ENCODE measurements around the gene RARG.
A peak's percentile ranks its signal among the peaks of the same experiment; 100 is the strongest.

RARG gene

DNA sequence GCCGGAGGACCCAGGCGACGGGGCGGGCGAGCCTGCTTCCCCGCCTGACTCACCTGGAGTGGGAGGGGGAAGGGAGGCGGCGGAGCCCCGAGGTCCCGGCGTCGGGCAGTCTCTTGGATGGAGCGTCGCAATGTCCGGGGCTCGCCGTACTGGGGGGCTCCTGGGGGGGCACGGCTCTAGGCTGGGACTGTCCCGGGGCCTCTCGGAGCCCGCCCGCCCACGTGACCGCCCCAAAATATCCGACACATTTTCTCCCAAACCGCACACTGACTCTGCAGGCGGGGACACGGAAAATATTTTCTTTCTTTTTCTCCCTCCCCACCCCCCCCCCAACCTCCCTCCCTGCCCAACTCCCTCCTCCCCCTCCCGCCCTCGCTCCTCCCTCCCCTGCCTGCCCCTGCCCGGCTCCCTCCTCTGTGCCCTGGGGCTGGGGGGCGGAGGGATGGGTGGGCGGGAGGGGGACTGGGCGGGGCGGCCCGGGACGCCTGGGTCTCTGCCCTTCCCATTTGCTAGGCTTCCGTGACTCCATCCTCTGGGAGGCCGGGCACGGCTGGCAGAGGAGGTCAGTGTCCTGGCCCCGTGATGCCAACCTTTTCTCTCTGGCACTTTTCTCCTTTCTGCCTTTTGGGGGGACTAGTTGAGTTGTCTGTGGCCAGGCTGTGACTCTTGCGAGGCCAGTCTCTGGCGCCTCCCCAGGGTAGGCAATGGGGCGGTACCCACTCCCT is at the start of gene RARG:
Gene RARG, minus strand, starts transcription at position 289 of the 725 bp plus-strand sequence. CDS start 4,664 bp downstream, outside the sequence.
- DNase-seq: no peak

- no peak for DNase-seq
Observed at GRCh38 chr12:53279888-53280498, 48.0 kb upstream of the RARG start.

DNA sequence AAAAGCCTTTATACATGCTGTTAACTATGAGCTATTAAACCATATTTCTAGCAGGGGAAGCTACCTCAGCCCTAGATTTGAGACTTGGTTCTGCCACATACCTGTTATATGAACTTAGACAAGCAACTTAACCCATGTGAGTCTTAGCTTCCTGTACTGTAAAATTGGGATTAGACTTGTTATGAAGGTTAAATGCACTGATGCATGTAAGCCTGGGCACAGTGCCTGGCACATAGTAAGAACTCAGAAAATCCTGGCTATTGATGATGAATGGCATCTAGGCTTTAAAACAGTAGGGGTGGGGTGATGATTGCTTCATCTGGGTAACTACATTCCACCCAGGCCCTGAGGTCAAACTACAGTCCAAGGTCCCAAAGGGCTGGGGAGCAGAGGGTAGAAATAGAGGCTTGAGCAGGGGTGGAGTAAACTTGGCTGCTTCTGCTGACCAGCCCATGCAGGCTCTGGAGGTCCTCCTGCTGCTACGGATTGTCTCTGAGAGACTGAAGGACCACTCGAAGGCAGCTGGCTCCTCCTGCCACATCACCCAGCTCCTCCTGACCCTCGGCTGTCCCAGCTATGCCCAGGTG is 47.4 kb upstream of the RARG start:
- no peak for DNase-seq

GRCh38 chr12:53277981-53278380 is 46.0 kb upstream of the RARG start:
- no peak for DNase-seq

GRCh38 chr12:53276511-53276910 is 44.5 kb upstream of the RARG start:
- DNase-seq: no peak

DNA sequence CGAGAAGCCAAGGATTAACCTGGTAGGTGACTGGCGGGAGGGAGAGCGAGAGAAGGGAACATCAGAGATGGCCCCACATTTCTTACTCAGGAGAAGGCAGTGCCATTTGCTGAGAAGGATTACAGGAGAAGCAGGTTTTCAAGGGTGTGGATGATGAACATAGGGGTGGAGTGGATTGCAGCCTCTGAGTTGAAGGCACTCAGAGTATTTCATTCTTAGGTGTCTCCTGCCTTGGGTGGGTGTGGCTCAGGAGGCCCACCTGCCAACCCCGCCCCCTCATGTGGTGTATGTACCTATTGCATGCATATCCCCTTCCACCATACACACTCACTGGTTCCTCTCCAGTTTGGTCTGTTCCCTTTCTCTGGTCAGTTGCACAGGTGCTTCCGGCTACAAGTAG is 42.4 kb upstream of the RARG start:
- no peak for DNase-seq

GRCh38 chr12:53268630-53269562 is 36.9 kb upstream of the RARG start:
- no peak for DNase-seq

- peak; percentile 2 for DNase-seq
Observed at GRCh38 chr12:53267999-53268629, 36.1 kb upstream of the RARG start, which contains the start of gene ESPL1. Gene ESPL1 (plus strand): TSS chr12:53268299. CDS start chr12:53268767, 468 bp downstream.

DNA sequence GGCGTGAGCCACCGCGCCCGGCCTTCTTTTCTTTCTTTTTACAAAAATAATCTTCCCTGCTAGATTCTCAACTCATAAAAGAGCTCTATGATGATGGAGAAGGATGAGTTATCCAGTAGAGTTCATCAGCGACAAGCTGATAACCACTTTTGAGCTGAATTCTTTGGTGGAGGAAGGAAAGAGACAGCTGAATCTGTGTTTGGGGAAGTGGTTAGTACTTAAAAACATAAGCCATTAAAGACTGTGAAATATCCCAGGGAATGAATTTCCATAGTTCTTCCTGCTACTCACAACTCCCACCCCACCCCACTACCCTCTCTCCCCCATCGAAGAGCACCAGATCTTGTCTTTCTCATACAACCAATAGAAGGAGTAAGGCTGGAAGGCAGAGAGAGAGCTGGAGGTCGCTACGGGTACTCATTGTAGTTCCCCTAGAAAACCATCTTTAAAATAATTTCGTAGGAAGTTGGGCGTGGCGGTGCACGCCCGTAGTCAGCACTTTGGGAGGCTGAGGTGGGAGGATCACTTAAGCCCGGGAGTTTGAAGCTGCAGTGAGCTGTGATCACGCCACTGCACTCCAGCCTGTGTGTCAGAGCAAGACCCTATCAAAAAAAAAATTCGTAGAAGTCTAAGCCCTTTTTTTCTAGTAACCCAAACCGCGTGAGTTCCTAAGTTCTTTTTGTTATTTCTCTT is 35.4 kb upstream of the RARG start:
- no peak for DNase-seq

- no peak for DNase-seq
Observed at GRCh38 chr12:53265783-53266182, 33.8 kb upstream of the RARG start.

- DNase-seq: no peak
Observed at GRCh38 chr12:53259891-53260290, 27.9 kb upstream of the RARG start.

DNA sequence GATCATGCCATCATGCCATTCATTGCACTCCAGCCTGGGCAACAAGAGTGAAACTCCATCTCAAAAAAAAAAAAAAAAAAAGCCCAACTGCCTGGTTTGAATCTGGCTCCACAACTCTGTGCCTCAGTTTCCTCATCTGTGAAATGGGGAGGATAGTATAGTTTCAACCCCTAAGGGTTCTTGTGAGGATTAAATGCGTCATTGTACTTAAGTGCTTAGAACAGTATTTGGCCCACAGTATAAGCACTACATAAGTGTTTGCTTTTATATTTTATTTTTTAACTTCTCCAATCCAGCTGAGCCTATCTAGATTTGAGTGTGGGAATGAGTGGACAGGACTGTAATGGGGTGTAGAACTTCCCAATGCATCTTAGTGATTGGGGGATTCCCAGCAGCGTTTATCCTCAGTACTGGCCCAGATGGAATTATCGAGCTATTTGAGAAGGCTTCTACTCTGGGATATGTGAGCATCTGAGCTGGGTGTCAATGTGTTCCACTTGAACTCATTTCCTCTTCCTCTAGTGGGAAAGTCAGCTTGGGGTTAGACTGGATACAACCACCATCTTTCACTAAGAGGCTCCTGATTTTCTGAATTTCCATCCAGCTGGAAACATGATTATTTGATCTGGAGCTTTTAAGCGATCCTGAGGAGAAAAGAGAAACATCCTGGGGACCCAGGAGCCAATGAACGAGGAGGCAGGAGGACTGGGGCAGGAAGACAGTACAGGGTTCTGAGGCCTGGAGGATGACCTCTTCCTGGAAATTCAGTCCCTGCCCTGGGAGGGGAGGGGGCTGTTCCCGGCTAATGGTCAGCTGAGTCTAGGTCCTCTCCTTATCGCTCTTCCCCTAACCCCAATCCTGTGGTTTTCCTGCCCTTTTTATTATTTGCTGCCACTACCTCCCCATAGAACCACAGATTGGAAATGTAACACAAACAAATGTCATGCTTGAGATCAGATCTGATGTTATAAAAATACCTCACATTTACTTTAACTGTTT is 26.8 kb upstream of the RARG start:
- DNase-seq: no peak

- DNase-seq: no peak
Observed at GRCh38 chr12:53255996-53256395, 24.0 kb upstream of the RARG start.

- DNase-seq: no peak
Observed at GRCh38 chr12:53254816-53255545, 23.0 kb upstream of the RARG start.

DNA sequence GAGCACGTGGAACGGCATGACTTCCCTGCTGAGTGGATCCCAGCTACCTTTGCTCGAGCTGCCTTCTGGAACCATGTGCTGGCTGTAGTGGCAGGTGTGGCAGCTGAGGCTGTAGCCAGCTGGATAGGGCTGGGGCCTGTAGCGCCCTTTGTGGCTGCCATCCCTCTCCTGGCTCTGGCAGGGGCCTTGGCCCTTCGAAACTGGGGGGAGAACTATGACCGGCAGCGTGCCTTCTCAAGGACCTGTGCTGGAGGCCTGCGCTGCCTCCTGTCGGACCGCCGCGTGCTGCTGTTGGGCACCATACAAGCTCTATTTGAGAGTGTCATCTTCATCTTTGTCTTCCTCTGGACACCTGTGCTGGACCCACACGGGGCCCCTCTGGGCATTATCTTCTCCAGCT is 21.3 kb upstream of the RARG start:
- no peak for DNase-seq

DNA sequence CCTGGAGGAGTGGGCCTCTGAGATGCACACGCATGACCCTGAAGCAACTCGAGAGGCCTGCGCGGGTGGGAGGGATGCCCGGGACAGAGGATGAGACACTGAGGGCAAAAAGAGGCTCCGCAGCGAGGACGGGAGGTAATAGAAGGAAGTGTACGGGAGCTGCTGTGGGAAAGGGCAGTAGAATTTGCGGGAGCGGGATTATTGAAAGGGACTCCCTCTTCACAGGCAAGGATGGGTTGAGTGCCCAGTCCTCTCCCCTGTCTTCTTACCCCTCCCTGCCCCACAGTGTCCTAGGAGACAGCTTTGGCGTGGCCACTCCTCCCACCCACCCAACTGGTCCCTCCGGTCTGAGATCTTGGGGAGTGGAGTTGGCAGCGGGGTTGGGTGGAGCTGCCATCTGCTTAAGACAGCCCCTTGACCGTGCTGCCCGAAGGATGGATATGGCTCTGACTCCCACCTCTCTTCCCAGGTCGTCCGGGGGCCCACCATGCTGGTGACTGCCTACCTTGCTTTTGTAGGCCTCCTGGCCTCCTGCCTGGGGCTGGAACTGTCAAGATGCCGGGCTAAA is 20.4 kb upstream of the RARG start:
- DNase-seq: peak; percentile 8

DNA sequence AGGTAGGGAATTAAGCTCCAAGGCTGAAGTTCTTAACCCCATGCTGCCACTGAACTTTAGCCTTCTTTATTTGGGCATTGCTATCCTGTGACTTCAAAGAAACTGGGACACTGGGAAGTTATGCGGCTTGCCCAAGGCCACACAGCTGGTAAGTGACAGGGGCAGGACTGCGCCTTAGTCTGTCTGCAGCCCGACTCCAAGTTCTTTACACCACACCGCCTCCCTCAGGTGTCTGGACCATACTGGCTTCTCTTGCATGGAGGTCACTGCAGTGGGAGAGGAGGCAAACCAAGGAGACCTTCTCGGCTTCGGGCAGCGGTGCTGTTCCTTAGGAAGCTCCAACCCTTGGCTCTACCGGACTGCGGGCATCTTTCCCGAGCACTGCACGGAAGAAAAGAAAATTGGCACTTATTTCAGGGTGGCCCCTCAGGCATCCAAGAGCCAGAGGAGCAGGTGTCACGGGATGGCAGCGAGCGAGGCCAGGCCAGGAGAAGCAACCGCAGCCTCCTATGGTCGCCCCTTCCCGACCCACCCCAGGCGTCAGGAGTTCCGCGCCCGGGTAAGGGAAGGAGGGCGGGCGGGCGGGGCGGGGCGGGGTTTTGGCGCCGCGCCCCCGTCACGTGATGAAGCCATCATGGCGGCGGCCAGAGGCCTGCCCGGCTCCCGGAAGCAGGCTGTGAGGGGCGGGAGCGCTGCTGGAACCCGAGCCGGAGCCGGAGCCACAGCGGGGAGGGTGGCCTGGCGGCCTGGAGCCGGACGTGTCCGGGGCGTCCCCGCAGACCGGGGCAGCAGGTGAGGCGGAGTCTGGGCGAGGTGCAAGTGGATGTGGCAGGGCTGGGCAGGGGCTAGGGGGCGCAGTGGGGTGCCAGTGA is 19.7 kb upstream of the RARG start:
- peak; percentile 29 for DNase-seq

GRCh38 chr12:53245286-53245685 is 13.3 kb upstream of the RARG start:
- DNase-seq: no peak

DNA sequence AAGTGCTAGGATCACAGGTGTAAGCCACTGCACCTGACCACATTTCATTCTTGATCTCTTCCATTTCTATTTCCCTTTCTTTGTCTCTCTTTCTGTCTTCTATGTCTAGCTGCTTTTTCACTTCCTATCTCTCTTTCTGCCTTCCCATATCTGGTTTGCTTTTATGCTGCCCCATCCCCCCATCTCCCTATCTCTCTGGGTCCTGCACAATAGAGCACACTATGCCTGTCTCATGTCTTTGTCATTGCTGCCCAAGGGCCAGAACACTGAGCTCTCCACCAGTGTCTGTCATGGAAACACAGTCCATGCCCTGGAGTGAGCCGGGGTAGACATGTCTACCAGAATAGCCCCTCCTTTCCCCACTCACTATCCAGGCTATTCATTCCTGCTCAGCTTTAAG is 12.3 kb upstream of the RARG start:
- no peak for DNase-seq
